GM13976 (cell line): ENCODE results near the gene NTN5.

Experiments used
- DNase-seq: peaks from one replicate; pipeline ENCODE4 v3.0.0; 2012; ENCODE audit warnings: low spot score
- in situ Hi-C: fragments of 300-500 bp; cut with MboI; formaldehyde crosslinking; loops from one replicate; pipeline ENCODE4 v1.12.0; 2022; ENCODE audit warnings: low sequenced_read_pairs, mixed read lengths, inconsistent platforms; ENCODE audit not compliant: unreplicated experiment
- TF ChIP-seq, protein P1 (sequence below): IDR thresholded peaks from 2 replicates; pipeline ENCODE4 v1.5.1; 2012; ENCODE audit warnings: borderline replicate concordance, mild to moderate bottlenecking; ENCODE audit not compliant: insufficient read depth; ENCODE audit errors: extremely low read depth, missing control alignments, control extremely low read depth

Gene NTN5

DNA sequence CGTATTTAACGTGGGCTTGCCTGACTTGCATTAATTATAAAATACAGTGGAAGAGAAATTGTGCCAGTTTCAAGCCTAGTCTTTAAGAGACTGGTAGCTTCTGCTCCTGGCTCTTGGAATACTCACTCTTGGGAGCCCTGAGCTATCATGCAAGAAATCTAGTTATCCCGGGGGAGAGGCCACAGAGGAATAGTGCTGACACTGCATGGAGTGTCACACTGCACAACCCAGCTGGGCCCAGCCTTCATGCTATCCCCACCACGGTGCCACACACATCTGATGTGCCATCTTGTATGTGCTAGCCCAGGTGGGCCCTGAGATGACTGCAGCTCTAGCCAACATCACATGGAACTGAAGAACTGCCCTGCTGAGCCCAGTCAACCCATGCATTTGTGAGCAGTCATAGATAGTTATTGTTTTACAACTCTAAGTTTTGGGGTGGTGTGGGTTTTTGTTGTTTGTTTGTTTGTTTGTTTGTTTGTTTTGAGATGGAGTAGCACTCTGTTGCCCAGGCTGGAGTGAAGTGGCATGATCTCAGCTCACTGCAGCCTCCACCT is 38.4 kb upstream of the NTN5 start:
- no peak for DNase-seq
- in situ Hi-C loops = no loop called here
- TF ChIP-seq, protein P1, sequence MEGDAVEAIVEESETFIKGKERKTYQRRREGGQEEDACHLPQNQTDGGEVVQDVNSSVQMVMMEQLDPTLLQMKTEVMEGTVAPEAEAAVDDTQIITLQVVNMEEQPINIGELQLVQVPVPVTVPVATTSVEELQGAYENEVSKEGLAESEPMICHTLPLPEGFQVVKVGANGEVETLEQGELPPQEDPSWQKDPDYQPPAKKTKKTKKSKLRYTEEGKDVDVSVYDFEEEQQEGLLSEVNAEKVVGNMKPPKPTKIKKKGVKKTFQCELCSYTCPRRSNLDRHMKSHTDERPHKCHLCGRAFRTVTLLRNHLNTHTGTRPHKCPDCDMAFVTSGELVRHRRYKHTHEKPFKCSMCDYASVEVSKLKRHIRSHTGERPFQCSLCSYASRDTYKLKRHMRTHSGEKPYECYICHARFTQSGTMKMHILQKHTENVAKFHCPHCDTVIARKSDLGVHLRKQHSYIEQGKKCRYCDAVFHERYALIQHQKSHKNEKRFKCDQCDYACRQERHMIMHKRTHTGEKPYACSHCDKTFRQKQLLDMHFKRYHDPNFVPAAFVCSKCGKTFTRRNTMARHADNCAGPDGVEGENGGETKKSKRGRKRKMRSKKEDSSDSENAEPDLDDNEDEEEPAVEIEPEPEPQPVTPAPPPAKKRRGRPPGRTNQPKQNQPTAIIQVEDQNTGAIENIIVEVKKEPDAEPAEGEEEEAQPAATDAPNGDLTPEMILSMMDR = no peak

DNA sequence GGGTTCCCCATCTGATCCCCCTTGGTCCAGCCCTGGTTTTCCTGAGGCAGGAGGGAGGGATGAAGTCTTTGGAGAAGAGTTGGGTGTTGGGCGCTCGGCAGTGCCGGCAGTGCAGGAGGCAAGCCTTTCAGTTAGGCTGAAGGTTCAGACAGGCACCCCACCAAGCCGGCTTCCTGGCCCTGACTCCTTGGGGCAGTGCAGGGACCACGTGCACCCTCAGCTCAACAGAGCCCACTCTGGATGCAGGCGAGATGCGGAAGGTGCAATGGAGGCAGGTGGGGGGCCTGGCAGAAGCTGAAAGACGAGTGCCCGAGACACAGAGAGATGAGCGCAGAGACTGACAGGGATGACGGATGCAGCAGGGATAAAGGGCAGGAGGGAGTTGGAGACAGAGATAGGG is 35.7 kb upstream of the NTN5 start:
- TF ChIP-seq, protein P1 = no peak
- in situ Hi-C loops = no loop called here

DNA sequence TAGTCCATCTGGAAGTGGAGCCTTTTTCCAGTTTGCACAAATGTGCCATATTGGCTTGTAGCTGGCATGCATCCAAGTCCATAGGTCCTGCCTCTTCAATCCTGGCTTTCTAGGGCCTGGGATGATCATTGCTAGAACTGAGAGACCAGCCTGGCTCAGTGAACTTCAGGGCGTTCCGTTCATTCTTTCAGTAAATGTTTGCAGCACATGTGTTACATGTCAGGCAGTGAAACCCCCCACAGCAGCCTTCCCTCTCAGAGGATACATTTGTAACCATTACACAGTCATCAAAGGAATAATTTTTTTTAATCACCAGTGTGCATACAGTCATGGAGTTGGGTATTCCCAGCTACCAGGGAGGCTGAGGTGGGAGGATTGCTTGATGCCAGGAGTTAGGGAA is 32.6 kb upstream of the NTN5 start:
- TF ChIP-seq, protein P1 = no peak
- in situ Hi-C loops = no loop called here
- no peak for DNase-seq

More for the DNA sequence above, 35.7 kb upstream of the NTN5 start:
- DNase-seq = no peak

DNA sequence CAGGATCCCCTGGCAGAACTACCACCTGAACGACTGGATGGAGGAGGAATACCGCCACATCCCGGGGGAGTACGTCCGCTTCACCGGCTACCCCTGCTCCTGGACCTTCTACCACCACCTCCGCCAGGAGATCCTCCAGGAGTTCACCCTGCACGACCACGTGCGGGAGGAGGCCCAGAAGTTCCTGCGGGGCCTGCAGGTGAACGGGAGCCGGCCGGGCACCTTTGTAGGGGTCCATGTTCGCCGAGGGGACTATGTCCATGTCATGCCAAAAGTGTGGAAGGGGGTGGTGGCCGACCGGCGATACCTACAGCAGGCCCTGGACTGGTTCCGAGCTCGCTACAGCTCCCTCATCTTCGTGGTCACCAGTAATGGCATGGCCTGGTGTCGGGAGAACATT is 30.5 kb upstream of the NTN5 start:
- in situ Hi-C loops = no loop called here
- no peak for DNase-seq
- TF ChIP-seq, protein P1 = no peak

DNA sequence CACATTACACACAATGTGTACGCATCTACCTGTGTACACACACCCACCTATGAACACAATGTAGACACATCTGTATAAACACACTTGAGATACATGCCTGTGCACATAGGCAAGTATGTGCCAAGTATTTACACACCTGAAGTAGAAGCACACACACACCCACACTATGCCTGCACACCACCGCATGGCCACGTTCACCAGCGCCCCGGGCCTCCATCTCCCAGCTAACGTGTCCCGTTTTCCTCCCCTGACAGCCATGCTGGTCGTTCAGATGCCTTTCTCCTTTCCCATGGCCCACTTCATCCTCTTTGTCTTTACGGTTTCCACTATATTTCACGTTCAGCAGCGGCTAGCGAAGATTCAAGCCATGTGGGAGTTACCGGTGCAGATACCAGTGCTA is 29.9 kb upstream of the NTN5 start:
- in situ Hi-C loops = no loop called here
- TF ChIP-seq, protein P1 = no peak
- DNase-seq = no peak

DNA sequence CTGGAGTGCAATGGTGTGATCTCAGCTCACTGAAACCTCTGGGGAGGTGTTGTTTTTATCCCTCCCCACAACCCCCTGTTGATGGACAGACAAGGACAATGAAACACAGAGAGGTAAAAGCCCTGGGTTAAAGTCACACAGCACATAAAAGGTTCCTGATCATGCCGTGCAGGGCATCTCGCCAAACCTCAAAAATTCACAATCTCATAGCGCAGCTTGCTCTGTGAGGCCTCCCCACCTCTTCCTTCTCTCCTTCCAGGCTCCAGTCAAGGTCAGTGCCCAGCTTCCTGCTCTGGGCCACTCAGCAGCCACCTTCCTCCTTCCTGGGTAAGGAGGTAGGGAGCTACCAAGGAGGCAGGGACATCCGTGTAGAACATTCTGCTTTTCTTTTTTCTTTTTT is 25.2 kb upstream of the NTN5 start:
- no peak for DNase-seq
- TF ChIP-seq, protein P1 = no peak
- in situ Hi-C loops = no loop called here
